Adrenal gland (tissue), 12 donors: ENCODE results near the gene APOO. TPM values are rescaled to one million over a fixed set of nuclear protein-coding genes. Genes with fewer than 3 reads are reported as not detected.

ENCODE experiments used
- DNase-seq, 7 donors: peaks; one replicate each; pipeline ENCODE4 v3.0.0-alpha.2; 2019 to 2020
- H3K27ac ChIP-seq, 5 donors: fragments of 200-600 bp; sonication (generic) in 4 of 5; 1 replicate in 3 of 5; 2 replicates in 2 of 5; pipeline versions ENCODE4 v1.5.1 to v1.8.0; 2016 to 2020; ENCODE audit warnings: mild to moderate bottlenecking in 1 of 5
- H3K27me3 ChIP-seq: fragments of 200-600 bp; 2 replicates; pipeline ENCODE4 v1.8.0; 2021
- H3K36me3 ChIP-seq, 2 donors: fragments of 200-600 bp; replicated peaks in 1 of 2; 1 replicate in 1 of 2; 2 replicates in 1 of 2; pipeline versions ENCODE4 v1.5.1 to v1.8.0; 2018 to 2022
- H3K4me1 ChIP-seq, 2 donors: fragments of 200-600 bp; replicated peaks in 1 of 2; 1 replicate in 1 of 2; 2 replicates in 1 of 2; pipeline versions ENCODE4 v1.5.1 to v1.8.0; 2018 to 2021
- H3K4me3 ChIP-seq, 4 donors: fragments of 200-600 bp; sonication (generic) in 3 of 4; one replicate each; pipeline ENCODE4 v1.5.1; 2016 to 2018
- H3K9me3 ChIP-seq, 3 donors: fragments of 200-600 bp; sonication (generic) in 1 of 3; replicated peaks in 1 of 3; 1 replicate in 2 of 3; 2 replicates in 1 of 3; pipeline versions ENCODE4 v1.5.1 to v1.8.0; 2016 to 2021
- CTCF ChIP-seq, 6 experiments: fragments of 450-650 bp in 4 of 6; fragments of 200-600 bp in 2 of 6; sonication (generic) in 1 of 6; IDR thresholded peaks; 1 replicate in 5 of 6; 2 replicates in 1 of 6; pipeline versions ENCODE4 v1.5.1 to v1.8.0; 2016 to 2021; ENCODE audit warnings: antibody characterized with exemption in 6 of 6, mild to moderate bottlenecking in 2 of 6, moderate library complexity in 1 of 6
- POLR2A ChIP-seq, 2 donors: fragments of 450-650 bp; IDR thresholded peaks; one replicate each; pipeline ENCODE4 v1.6.1; 2017; ENCODE audit warnings: antibody characterized with exemption in 2 of 2, mild to moderate bottlenecking in 2 of 2, moderate library complexity in 1 of 2
- WGBS, 4 donors: extraction: QIAGEN DNeasy Blood & Tissue Kit in 2 of 4; methylation state at CpG; one replicate each; pipeline versions ENCODE4 v1.1.5 to v1.1.7; 2013 to 2017; 5-methylcytosine and 5-hydroxymethylcytosine counted together
- intact Hi-C, 2 donors: fragments of 100-400 bp; cut with DNase I; formaldehyde crosslinking; loops; one replicate each; pipeline versions ENCODE4 v1.14.1 to v1.15.0; 2022 to 2023
- polyA plus RNA-seq, 3 donors: library from polyadenylated mRNA; stranded (reverse); fragments of 200-250 nt in 2 of 3; fragments of 350-450 nt in 1 of 3; fragmentation: Illumina TruSeq in 1 of 3; extraction: RNeasy Lipid Tissue Mini Kit (QIAGEN cat#74804) in 1 of 3; gene quantifications; one replicate each; pipeline ENCODE4 v1.2.3, GENCODE V29; 2013 to 2014
- total RNA-seq, 9 donors: library from RNA; depleted of rRNA in 4 of 9; stranded (reverse); fragments of >200 nt in 4 of 9; fragments of 120-200 nt in 1 of 9; fragmentation: NEBNext Ultra II Directional in 1 of 9; extraction: Animal tissue kit (Norgen Biotek cat#: 25700) in 1 of 9; gene quantifications; one replicate each; pipeline versions ENCODE4 v1.1.0 to v1.2.4, GENCODE V29; 2013 to 2023
- donor health status: healthy with polysubstance abuse.
- donor health status: Bipolar disorder and iron deficiency.
- donor health status: DM: yes; HTN: yes; CAD: no.
- donor health status: DM: no; HTN: no; CAD: no.
- donor health status: DM: no; HTN: no; CAD: no.
- donor health status: DM: yes; HTN: yes; CAD: no.

The APOO gene
- total and polyA plus RNA-seq, 12 donors, result 12.9 to 177 (median 27.3) TPM

GRCh38 chrX:23826216-23826615, 81.5 kb downstream of the APOO start:
- Histone ChIP-seq H3K9me3 (no peaks in the 10 kb centered on the region), H3K4me1 (no peaks in the 10 kb centered on the region), H3K27me3 (no peaks in the 10 kb centered on the region), H3K4me3 (no peak overlapping the region), H3K36me3 (no peaks in the 10 kb centered on the region), H3K27ac (no peak overlapping the region)
- 67 to 84% (median 72%) methylated on average over 3 of the region's 3 CpGs for WGBS, 4 donors
- no peak for DNase-seq
- intact Hi-C loops, result no loop called here
- no peak for TF ChIP-seq CTCF (IDR thresholded peaks at IDR 0.05)
- no peak for TF ChIP-seq POLR2A (IDR thresholded peaks at IDR 0.05)

DNA sequence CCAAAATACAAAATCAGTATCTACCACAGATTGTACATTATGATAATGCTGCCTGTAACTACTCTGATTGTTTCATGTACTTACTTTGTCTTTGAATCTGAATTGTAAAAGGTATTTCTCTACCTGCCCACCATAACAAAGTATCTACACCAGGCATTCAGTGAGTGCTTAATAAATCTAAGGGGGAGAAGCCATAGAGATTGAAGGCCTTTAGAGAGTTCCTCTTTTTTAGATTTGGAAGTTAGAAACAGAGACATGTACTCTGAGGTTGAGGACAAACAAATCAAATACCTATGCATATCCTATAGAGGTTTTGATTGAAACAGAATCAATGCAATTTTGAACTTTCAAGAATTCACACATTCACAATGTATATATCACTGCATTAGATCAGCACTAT, 82.1 kb downstream of the APOO start:
- Histone ChIP-seq H3K27ac (no peak overlapping the region), H3K27me3 (no peaks in the 10 kb centered on the region), H3K4me1 (no peaks in the 10 kb centered on the region), H3K9me3 (no peaks in the 10 kb centered on the region), H3K4me3 (no peak overlapping the region), H3K36me3 (no peaks in the 10 kb centered on the region)
- TF ChIP-seq CTCF (IDR thresholded peaks at IDR 0.05) (no peak), POLR2A (IDR thresholded peaks at IDR 0.05) (no peak)
- DNase-seq, result no peak
- intact Hi-C loops, result no loop called here

- H3K4me3 ChIP-seq, result no peak overlapping the region
- no peaks in the 10 kb centered on the region for H3K36me3 ChIP-seq
- TF ChIP-seq CTCF (IDR thresholded peaks at IDR 0.05) (no peak), POLR2A (IDR thresholded peaks at IDR 0.05) (no peak)
- WGBS, 4 donors, result 66 to 89% (median 77%) methylated on average over 5 to 6 of the region's 6 CpGs
- no peaks in the 10 kb centered on the region for H3K9me3 ChIP-seq
- intact Hi-C loops, result no loop called here
- H3K27me3 ChIP-seq, result no peaks in the 10 kb centered on the region
- H3K4me1 ChIP-seq, result no peaks in the 10 kb centered on the region
- no peak overlapping the region for H3K27ac ChIP-seq
- no peak for DNase-seq
Measured at GRCh38 chrX:23822841-23823240, 84.9 kb downstream of the APOO start.

DNA sequence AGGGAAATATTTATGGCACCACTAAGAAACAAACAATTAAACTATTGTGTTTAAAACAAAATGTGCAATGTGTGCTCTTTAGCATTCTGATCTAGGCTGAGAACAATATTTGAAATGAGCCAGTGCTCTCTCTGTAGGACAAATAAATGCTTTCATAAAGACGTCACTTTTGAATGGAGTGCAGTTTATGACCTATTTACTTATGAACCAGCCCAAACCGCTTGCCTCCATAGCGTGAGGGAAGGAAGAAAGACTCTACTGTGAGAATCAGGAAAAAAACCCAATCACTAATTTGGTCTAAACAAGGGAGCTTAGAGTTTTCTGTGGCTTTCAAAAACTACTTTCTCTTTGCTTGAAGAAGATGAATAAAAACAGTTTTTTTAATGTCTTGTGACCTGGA, 85.3 kb downstream of the APOO start:
- intact Hi-C loops, result no loop called here
- WGBS, 4 donors, result 60 to 71% (median 63%) methylated on average over 3 of the region's 3 CpGs
- Histone ChIP-seq H3K27me3 (no peaks in the 10 kb centered on the region), H3K4me3 (no peak overlapping the region), H3K36me3 (no peaks in the 10 kb centered on the region), H3K27ac (no peak overlapping the region), H3K4me1 (no peaks in the 10 kb centered on the region), H3K9me3 (no peaks in the 10 kb centered on the region)
- no peak for TF ChIP-seq POLR2A (IDR thresholded peaks at IDR 0.05)
- no peak for DNase-seq

GRCh38 chrX:23821847-23822246, 85.9 kb downstream of the APOO start:
- no peak overlapping the region for H3K27ac ChIP-seq
- H3K4me1 ChIP-seq, result no peaks in the 10 kb centered on the region
- H3K36me3 ChIP-seq, result no peaks in the 10 kb centered on the region
- 58 to 86% (median 80%) methylated on average over 1 to 2 of the region's 2 CpGs for whole genome bisulfite sequencing, 4 donors
- no peak overlapping the region for H3K4me3 ChIP-seq
- H3K9me3 ChIP-seq, result no peaks in the 10 kb centered on the region
- intact Hi-C loops, result no loop called here
- no peak for DNase-seq
- H3K27me3 ChIP-seq, result no peaks in the 10 kb centered on the region
- TF ChIP-seq CTCF (IDR thresholded peaks at IDR 0.05) (no peak), POLR2A (IDR thresholded peaks at IDR 0.05) (no peak)
